GM18505 (cell line): ENCODE measurements around the gene CKAP4.
A peak's percentile ranks its signal among the peaks of the same experiment; 100 is the strongest.

ENCODE experiments used
- ATAC-seq: cut with Tn5 transposase; IDR thresholded peaks from one replicate; pipeline ENCODE4 v1.9.1; 2021; ENCODE audit not compliant: unreplicated experiment
- POLR2A ChIP-seq: IDR thresholded peaks from 4 replicates; pipeline ENCODE4 v1.6.1; 2011; ENCODE audit warnings: borderline replicate concordance; ENCODE audit not compliant: insufficient read depth, insufficient read length; ENCODE audit errors: extremely low read depth

The CKAP4 gene

GRCh38 chr12:106284358-106285105, 36.7 kb upstream of the CKAP4 start:
- no peak for TF ChIP-seq POLR2A
- ATAC-seq, result no peak

GRCh38 chr12:106282457-106283097, 34.8 kb upstream of the CKAP4 start:
- no peak for ATAC-seq
- TF ChIP-seq POLR2A, result no peak

- TF ChIP-seq POLR2A, result no peak
- no peak for ATAC-seq
Observed at GRCh38 chr12:106281804-106282203, 34.0 kb upstream of the CKAP4 start.

GRCh38 chr12:106281056-106281782, 33.4 kb upstream of the CKAP4 start:
- TF ChIP-seq POLR2A, result no peak
- ATAC-seq, result no peak

- ATAC-seq, result no peak
- TF ChIP-seq POLR2A, result no peak
Observed at GRCh38 chr12:106280106-106280505, 32.3 kb upstream of the CKAP4 start.

DNA sequence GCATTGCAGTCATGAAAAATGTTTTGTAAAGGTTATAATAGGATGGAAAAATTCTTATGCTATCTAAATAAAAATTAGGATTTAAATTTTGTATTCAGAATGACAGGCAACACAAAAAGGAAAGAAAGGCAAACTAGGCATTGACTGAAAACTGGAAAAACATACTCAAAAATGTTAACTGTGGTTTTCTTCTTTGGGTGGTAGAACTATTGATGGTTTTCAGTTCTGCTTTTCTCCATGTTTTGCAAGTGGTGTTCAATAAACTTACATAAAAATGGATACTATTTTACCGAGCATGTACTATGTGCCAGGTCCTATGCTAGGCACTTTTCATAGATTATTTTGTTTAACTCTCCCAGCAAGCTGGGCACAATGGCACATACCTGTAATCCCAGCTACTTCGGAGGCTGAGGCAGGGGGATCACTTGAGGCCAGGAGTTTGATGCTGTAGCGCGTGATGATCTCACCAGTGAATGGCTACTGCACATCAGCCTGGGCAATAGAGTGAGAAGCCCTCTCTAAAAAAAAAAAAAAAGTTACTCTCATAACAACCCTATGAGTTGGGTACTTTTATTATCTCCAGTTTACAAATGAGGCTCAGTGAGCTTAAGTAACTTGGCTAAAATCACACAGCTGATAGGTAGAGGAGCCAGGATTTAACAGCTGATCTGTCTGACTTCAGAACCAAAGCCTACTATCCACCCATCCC, 28.4 kb upstream of the CKAP4 start:
- ATAC-seq, result peak; percentile 88
- no peak for TF ChIP-seq POLR2A

DNA sequence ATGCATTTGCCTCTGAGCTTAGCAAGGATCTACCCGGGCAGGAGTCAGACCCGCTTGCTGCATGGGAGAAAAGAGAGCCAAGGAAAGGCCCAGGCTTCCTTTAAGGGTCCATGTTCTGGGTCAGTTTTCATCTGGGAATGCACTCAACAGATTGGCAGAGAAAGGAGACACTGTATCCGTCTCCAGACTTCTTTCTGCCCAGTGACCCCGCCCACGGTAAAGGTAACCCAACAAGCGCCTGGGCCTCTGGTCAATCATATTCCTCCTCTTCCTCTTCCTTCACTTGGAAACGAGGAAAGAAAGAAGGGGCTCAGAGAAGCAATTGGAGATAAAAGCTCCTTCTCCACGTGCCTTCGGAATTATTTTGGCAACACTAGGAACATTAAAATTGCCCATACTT, 27.6 kb upstream of the CKAP4 start:
- no peak for ATAC-seq
- no peak for TF ChIP-seq POLR2A

- ATAC-seq, result no peak
- no peak for TF ChIP-seq POLR2A
Observed at GRCh38 chr12:106274575-106275121, 26.8 kb upstream of the CKAP4 start.

GRCh38 chr12:106274012-106274411, 26.2 kb upstream of the CKAP4 start:
- no peak for TF ChIP-seq POLR2A
- no peak for ATAC-seq

DNA sequence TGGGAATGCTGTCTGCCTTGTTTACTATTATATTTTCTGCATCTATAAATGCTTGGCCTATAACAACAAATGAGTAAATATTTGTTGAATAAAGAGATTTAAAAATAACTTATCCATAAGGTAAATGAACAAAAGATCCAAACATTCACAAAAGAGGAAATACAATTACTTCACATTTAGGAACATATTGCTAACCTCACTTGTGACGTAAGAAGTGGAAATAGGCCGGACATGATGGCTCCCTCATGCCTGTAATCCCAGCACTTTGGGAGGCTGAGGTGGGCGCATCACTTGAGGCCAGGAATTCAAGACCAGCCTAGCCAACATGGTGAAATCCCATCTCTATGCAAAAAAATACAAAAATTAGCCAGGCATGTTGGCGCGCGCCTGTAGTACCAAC, 25.7 kb upstream of the CKAP4 start:
- no peak for ATAC-seq
- no peak for TF ChIP-seq POLR2A

- no peak for ATAC-seq
- no peak for TF ChIP-seq POLR2A
Observed at GRCh38 chr12:106271575-106272505, 24.0 kb upstream of the CKAP4 start.

DNA sequence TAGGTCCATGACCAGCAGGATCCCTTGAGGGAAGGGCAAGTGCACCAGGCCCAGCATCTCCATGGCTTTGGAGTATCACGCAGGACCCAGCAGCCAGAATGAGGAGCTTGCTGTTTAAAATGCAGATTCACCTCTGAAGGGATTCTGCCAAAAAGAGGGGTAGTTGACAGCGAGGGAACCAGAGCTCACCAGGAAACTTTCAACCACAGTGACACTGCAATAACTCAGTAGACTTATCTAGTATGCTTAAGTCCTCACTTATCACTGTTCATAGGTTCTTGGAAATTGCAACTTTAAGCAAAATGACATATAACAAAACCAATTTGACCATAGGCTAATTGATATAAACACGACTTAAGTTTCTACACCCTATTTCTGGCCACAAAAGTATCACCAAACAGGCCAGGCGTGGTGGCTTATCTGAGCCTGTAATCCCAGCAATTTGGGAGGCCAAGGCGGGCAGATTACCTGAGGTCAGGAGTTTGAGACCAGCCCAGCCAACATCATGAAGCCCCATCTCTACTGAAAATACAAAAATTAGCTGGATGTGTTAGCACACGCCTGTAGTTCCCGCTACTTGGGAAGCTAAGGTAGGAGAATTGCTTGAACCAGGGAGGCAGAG, 21.4 kb upstream of the CKAP4 start:
- TF ChIP-seq POLR2A, result no peak
- ATAC-seq, result no peak
